NCI-H1105 (cell line): ENCODE data around the gene PLXNA2.

Experiments used
- DNase-seq: peaks from one replicate; lab custom pipeline; 2025; lab: John Stamatoyannopoulos, UW

PLXNA2 gene

DNA sequence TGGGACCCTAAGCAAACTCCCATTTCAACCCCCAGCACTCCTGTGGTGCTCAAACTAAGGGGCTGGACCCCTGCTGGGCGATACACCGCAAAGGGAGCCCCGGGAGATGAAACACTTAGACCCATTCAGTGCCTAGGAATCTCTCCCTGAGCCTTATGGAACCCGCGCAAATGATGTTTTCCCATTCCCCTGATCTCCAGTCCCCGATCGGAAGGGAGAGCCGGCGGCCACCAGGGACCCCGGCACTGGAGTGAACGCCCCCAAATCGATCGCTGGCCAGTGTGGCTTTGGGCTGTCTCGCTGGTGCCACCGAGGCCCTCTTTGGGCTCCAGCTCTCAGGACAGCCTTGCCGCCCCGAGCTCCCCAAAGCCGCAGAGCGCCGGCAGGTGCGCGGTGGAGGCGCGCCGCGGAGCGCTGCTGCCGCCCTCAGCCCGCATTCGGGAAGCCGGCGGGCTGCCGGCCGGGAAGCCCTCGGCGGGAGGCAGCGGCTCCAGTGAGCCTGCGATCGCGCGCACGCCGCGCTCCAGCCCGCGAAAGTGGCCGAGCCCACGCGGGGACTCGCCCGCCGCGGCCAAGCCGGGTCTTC is 1.1 kb downstream of the PLXNA2 start:
- peak; percentile 48 for DNase-seq

GRCh38 chr1:208242146-208242545 is 2.0 kb downstream of the PLXNA2 start:
- DNase-seq, result no peak

DNA sequence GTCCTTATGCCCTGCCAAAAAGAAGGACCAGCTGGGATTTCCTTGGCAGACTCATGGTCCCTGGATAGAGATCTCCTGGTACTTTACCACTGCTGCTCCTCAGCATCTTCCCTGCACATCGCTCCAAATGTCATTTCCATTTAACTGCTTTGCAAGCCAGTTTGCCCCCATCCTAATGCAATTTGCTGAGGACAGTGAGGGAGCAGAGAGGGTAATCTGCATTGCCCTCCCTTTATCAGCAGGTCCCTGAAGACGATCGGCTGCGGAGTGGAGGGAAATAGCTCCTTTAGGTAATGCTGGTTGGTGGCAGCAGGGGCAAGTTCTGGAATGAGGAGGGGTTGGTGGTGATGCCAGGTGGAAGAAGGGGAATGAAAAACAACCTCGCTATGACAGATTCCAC is 2.7 kb downstream of the PLXNA2 start:
- no peak for DNase-seq

DNA sequence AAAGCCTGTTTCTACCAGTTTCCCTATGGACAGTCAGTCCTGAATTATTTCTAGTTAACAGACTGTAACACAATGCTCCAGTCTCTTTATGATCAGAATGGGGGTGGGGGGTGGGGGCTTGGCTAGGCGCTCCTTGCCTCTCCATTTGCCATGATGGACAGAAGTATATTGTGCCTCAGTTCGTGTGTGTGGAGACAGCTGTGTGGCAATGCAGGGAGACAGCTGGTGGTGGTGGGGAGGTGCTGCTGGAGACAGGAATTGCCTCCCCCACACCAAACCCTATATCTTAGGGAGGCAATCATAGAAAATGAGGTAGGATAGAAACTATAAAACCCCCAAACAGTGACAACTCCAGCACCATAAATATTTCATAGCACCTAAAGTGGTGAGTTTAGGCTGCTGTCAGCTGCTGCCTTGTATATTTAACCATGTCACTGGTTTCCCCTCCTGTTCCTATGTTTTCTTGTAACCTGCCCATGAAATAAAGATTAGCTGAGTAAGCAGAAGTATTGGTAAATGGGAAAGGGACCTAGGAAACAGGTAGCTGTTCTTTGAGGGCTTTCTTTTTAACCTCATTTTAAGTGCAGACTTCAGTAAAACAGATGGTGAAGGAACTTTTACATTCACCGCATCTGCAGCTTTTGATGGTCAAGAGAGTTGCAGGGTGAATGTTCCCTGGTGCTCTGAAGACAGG is 3.4 kb downstream of the PLXNA2 start:
- DNase-seq, result no peak

GRCh38 chr1:208239473-208240381 is 4.5 kb downstream of the PLXNA2 start:
- no peak for DNase-seq

- DNase-seq, result peak; percentile 8
Observed at GRCh38 chr1:208238710-208239472, 5.3 kb downstream of the PLXNA2 start.

- no peak for DNase-seq
Observed at GRCh38 chr1:208237241-208237640, 6.9 kb downstream of the PLXNA2 start.

DNA sequence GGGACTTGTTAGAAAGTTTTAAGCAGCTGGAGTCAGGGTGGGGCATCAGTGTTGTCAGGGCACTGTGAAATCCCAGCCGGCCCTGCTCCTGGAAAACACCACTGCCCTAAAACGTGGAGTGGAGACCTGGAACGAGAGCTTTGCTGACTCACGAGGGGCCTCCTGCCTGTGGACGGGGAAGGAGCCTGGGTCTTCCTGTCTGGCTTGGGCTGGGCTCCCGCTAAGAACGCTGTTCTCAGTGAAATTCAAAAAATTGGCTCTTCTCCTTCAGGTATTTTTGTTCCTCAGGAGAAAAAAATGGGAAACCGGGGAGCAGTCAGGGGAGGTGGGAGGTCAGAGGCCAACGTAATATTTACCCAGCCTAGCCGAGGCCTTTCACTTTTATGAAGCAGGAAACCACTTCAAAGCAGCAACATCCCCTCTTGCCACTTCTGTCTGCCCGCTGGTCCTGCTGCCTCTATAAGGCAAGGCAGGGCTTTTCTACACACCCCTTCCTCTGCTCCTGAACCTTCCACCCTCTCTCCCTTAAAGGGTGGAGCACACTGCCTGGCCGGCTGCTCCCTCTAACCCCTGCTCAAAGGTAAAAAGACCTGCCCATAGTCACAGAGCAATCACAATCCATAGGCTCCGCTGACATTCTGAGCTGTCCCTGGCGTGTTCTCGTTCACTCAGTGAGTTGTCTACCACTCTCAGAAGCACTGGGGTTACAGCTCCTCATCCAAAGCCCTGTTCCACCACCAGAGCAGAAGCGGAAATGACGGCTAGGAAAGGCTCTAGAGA is 8.0 kb downstream of the PLXNA2 start:
- no peak for DNase-seq

GRCh38 chr1:208235356-208235981 is 8.7 kb downstream of the PLXNA2 start:
- DNase-seq, result no peak

GRCh38 chr1:208234721-208235120 is 9.5 kb downstream of the PLXNA2 start:
- DNase-seq, result no peak

DNA sequence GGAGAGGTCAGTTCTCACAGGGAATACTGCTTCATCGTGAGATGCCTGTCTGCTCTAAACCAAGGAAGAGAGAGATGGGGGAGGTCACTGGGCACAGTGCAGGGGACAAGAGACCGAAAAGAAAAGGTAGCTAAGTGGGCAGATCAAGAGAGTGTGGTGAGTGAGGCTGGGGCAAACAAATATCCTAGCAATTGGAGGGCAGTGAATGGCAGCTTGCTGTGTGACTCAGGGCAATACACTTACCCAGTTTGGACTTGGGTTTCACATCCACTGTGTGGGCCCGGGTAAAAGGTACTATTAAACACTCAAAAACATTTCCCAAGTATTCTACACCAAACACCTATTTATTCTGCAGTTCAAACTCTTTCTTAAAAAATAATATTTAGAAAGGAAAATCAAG is 10.2 kb downstream of the PLXNA2 start:
- no peak for DNase-seq

DNA sequence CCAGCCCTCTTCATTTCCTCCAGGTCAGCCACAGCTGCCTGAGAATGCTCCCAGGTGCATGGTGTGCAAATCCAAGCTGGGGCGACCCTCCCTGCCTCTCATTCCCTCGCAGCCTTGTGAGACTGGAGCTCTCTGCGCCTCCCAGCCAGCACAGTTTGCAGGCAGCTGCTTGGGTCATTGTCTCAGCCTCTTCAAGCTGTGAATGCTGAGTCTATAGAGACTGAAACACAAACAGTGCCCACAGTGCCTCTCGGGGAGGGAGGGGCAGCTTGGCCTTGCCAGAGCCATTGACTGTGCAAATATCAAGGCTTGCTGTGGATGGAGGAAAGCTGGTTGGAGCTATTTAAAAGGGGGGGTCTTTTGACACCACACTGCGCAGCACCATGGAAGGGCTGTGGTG is 10.6 kb downstream of the PLXNA2 start:
- DNase-seq, result peak; percentile 94

DNA sequence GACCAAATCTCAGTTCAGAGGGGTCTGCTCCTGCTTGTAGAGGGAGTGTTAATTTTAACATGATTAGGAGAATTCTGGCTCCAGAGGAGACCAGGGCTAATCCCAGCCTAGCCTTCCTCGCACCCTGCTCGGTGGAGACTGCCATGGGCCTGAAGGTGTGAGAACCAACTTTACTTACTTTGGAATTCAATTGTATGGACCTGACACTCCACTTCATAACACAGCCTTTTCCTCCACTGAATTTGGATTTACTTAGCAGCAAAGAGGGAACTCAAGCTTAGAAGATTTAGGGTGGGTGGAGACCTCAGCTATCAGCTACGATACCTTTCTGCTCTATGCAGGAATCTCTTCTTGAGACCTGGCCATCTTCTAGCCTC is 11.5 kb downstream of the PLXNA2 start:
- DNase-seq, result no peak

- DNase-seq, result peak; percentile 9
Observed at GRCh38 chr1:208231881-208232661, 12.1 kb downstream of the PLXNA2 start.

DNA sequence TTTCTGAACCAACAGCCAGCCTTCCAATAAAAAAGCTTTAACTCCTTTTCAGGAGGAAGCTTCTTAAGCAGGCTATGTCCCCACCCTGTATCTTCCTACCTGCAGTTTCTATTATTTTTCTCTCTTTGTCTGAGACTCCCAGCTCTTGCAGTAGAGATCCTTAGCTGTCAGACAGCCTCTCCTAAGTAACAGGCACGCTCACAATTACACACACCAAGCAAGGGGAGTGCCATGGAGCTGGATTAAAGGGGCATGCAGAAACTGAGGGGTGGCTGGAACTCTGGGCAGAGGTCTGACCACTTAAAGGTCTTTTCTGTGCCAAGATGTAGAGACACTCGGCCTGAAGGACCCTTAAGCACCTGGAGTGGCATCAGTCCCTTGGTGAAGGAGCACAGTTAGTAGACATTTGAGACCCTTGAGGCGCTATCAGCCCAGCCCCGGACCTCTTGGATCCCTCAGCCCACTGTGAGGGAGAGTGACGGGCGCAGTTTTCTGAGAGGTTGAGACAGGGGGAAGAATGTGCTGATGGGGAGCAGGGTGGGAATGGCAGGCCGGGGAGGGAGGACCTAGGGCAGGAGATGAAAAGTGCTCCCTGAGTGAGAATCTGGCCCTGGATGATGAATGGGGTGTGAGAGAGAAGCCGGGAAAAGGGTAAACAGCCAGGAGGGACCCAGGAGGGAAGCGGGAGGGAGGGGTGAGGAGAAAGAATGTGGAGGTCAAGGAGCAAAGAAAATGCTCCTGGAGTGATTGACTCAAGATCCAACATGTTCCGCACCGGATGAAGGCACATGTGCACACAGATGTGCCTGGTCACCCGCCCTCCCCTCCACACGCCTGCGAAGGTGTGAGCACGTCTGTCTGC is 13.3 kb downstream of the PLXNA2 start:
- DNase-seq, result no peak

- no peak for DNase-seq
Observed at GRCh38 chr1:208228550-208228949, 15.6 kb downstream of the PLXNA2 start.

DNA sequence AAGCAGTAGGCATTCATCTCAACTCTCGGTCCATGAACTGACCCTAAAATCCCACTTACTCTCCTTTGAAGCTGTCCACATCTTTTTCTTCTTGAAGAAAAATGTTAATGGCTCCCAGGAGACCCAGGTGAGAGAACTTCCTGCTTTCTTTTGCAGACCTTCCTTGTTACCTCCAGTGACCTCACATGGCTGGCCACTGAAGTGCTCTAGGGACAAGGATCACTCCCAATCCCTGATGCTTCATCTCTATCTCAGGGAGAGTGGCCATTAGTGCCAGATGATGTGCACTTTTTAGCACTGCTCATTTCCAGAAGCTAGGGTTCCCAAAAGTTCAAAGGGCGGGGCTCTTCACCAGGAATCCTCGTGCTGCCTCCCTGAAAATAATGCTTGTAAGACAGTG is 16.2 kb downstream of the PLXNA2 start:
- no peak for DNase-seq

GRCh38 chr1:208227366-208227765 is 16.8 kb downstream of the PLXNA2 start:
- no peak for DNase-seq
